DMS 273 treated with DMSO at 0.1 percent for 48 hours (cell line): Measurements from ENCODE around the gene SLC25A40.
"Not testable (repeated sequence)": the region's sequence is repeated elsewhere in the genome, so short reads cannot be mapped to it uniquely, and the experiment has no call there.

Experiments used
- DNase-seq: peaks from one replicate; lab custom pipeline; 2025; lab: John Stamatoyannopoulos, UW

Gene SLC25A40

GRCh38 chr7:87876040-87876868, at the start of gene SLC25A40, which contains the start of gene DBF4:
TSS of gene SLC25A40 (minus strand) at chr7:87876360. CDS start at chr7:87858727, 17,633 bp downstream.
TSS of gene DBF4 (plus strand) at chr7:87876493. CDS start at chr7:87876733, 240 bp downstream.
- peak; percentile 97 for DNase-seq

DNA sequence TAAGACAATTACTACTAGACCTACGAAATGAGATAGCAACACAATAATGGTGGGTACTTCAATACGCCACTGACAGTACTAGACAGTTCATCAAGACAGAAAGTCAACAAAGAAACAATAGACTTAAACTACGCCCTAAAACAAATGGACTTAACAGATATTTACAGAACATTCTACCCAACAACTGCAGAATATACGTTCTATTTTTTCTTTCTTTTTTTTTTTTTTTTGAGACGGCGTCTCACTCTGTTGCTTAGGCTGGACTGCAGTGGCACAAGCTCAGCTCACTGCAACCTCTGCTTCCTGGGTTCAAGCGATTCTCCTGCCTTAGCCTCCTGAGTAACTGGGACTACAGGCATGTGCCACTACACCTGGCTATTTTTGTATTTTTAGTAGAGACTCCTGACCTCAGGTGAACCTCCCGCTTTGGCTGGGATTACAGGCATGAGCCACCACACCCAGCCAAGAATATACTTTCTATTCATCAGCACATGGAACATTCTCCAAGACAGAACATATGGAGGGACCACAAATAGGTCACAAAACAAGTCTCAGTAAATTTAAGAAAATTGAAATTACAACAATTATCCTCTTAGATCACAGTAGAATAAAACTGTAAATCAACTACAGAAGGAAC, 46.7 kb upstream of the SLC25A40 start:
- not testable (repeated sequence) for DNase-seq

GRCh38 chr7:87920578-87920977, 44.4 kb upstream of the SLC25A40 start:
- no peak for DNase-seq

DNA sequence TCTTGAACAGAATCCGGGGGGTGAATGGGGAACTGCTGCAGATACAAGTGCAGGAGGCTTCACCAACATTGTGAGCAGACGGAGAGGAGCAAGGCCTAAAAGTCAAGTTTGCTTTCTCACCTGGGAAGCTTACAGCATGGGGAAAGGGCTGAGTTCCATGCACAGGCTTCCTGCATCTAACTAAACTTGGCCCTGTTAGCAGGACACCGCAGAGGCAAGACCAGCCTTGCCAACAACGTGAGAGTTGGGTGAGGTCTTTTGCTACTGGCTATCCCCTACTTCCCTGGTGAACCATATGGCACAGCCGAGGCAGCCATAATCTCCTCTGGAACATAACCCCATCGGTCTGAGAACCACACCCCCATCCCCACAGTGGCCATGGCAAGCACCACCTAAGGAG, 43.7 kb upstream of the SLC25A40 start:
- DNase-seq: no peak

- no peak for DNase-seq
Observed at GRCh38 chr7:87918740-87919139, 42.6 kb upstream of the SLC25A40 start.

DNA sequence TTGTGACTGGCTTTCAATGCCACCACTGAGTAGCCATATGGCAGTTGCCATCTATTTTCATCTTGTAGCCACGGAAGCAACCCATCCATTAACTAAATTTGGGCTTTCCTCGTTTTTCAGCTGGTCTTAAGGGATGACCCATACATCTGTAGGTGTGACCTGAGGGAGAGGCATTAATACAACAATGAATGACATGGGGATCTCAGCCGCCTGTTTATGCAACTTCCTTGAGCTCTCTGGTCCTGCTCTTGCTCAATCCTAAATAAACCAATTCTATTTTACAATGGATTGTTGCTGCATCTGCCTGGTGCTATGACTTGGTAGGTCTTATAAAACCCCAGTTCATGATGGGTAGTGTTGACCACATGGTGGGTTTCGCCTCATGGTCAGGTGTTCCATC, 36.0 kb upstream of the SLC25A40 start:
- DNase-seq: no peak

DNA sequence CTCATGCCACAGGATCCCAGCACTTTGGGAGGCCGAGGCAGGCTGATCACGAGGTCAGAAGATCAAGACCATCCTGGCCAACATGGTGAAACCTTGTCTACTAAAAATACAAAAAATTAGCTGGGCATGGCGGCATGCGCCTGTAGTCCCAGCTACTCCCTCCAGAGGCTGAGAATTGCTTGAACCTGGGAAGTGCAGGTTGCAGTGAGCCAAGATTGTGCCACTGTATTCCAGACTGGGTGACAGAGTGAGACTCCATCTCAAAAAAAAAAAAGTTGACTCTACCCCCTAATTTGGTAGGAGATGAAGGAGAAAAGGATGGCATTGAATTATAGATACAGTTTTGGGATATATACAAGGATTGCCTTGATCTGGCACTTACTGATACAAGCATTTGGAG, 32.7 kb upstream of the SLC25A40 start:
- DNase-seq: not testable (repeated sequence)

DNA sequence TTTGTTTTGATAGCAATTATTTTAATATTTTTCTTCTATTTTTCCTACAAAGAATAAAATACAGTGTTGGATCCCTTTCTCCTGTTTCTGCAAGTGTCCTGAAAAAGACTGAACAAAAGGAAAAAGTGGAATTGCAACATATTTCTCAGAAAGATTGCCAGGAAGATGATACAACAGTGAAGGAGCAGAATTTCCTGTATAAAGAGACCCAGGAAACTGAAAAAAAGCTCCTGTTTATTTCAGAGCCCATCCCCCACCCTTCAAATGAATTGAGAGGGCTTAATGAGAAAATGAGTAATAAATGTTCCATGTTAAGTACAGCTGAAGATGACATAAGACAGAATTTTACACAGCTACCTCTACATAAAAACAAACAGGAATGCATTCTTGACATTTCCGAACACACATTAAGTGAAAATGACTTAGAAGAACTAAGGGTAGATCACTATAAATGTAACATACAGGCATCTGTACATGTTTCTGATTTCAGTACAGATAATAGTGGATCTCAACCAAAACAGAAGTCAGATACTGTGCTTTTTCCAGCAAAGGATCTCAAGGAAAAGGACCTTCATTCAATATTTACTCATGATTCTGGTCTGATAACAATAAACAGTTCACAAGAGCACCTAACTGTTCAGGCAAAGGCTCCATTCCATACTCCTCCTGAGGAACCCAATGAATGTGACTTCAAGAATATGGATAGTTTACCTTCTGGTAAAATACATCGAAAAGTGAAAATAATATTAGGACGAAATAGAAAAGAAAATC, 31.2 kb upstream of the SLC25A40 start:
- not testable (repeated sequence) for DNase-seq

- DNase-seq: no peak
Observed at GRCh38 chr7:87899255-87899654, 23.1 kb upstream of the SLC25A40 start.

- no peak for DNase-seq
Observed at GRCh38 chr7:87895363-87895762, 19.2 kb upstream of the SLC25A40 start.

DNA sequence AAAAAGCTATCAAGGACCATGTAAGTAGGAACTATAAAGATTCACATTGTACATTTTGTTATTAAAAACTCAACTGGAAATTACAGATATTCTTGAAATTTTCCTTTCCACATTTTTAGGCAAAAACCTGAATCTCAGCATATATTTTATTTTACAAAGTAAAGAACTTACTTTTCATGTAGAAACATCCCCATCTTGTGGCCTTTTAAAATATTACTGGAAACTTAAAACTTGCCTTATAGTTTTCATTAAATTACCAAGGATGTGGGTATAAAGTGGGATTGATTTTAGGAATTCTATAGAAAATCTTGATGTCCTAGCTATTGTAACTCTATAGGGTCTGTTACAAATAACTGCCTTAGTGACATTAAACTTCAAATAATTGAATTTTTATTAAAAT, 10.7 kb upstream of the SLC25A40 start:
- peak; percentile 28 for DNase-seq

GRCh38 chr7:87885018-87885417, 8.9 kb upstream of the SLC25A40 start:
- DNase-seq: no peak

GRCh38 chr7:87882151-87882937, 6.2 kb upstream of the SLC25A40 start:
- no peak for DNase-seq

GRCh38 chr7:87878208-87878735, 2.1 kb upstream of the SLC25A40 start:
- no peak for DNase-seq

DNA sequence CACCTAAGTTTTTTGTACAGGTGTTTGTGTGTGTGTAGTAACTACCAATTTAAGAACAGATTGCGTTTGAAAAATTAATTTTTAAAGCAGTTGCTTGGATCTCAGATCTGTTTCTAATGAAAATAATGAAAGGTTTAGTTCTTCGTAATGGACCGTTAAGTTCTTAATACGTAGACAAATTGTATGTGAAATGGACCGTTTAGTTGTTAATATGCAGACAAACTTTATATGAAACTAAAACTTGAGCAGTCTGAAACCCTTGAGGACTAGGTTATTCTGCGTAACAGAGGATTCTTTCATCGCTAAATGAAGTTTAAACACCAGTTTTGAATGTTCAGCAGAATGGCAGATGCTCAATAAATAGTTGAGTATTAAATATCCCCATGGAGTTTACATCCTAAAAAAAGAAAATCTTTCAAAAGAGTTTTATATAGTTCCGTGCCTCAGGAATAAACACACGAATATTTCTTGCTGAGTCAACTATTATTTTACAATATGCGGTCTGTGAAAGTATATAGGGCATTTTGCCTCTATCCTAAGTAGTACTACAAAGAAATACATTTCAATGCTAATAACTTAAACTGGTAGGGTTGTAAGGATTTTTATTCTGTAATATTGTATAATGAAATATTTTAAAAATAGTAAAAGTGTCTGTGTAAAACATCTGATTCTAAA, 1.3 kb upstream of the SLC25A40 start:
- no peak for DNase-seq

DNA sequence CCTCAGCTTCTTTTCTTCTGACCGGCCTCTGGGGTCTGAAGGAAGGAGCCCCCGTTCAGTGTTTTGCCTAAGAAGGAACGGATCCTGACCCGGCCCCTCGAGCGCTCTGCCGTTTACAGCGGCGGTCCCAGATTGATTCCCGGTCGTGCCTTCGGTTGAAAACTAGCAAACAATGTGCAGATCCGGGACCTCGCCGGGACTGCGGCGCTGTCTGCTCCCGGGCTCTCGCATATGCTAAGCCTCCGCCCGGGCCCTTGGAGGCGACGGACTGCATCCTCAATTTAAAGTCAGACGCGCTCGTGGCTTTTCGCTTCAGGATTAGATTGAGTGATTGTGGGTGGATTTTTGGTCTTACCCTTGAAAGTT, 692 bp upstream of the SLC25A40 start:
- no peak for DNase-seq

DNA sequence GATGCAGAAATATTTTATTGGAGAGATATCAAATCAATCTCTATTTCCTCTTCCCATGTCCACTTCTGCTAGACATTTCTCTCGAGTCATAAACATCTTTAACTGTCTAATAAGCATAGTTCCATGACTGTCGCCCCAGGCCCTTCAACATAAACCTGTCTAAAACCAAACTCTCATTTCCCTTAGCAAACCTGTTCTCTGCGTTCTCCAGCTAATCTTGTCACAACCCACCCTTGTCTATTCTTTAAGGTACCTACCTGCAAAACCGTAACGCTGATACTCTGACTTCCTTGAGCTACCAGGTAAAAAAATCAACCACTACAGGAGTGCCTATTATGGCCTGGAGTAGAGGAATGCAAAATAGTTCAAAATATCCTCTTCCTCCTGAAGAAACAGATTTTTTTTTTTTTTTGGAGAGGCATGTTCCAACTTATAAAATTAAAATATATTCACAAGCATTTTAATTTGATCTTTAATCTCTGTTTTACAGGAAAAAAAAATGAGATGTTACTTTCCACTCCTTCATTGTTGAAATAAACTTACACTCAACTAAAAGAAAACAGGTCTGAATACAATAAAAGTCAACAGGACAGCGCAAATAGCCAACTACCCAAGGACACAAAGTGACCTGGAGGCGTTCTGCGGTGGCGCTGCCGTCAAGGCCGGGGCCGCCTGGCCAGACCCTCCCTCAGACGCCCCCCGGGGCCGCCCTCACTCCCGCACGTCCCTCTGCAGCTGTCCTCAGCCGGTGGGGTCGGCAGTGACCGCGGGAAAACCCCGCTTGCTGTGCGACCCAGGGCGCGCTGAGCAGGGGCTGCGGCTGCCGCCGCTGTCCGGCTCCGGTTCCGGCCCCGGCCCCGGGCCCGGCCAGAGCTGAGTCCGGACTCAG, 765 bp downstream of the SLC25A40 start:
- DNase-seq: no peak

DNA sequence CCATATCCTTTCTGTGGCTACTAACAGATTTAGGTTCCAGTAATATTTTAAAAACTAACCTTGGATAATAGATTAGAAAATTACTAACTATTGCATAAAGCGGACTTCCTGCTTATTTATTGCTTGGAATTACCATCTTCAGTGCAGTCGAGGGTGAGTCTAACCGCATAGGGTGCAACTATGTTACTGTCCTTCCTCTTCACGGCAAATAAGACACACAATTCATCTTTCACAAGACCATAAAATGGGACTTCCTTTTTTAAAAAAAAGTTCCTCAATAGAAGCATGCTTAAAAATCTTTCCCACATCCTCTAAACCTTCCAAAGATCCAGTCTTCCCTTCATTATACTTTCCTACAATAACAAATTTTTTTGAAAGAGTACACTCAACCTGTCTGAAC, 2.1 kb downstream of the SLC25A40 start:
- no peak for DNase-seq

- not testable (repeated sequence) for DNase-seq
Observed at GRCh38 chr7:87873328-87873727, 2.8 kb downstream of the SLC25A40 start.

DNA sequence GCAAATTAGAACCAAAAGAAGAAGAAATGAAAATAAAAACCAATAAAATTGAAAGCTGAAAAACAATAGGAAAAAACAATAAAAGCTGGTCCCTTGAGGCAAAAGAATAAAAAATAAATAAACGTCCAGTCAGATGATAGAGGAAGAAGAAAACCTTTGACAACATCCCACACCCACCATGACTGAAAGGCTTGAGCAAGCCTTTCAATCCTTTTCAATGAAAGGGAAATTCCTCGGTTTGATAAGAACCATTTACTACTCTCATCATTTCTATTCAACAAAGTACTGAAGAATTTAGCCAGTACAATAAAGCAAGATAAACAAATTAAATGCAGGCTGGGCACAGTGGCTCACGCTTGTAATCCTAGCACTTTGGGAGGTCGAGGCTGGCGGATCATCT, 3.8 kb downstream of the SLC25A40 start:
- DNase-seq: no peak
